Panc1 (cell line): ENCODE data around the gene UBL7. TPM values are rescaled to one million over a fixed set of nuclear protein-coding genes. Genes with fewer than 3 reads are reported as not detected.

Experiments used
- ATAC-seq: fragments of 200-7000 bp; cut with Tn5 transposase; 2 replicates; pipeline ENCODE4 v1.9.1; 2020; ENCODE audit warnings: mild to moderate bottlenecking, moderate library complexity
- BruUV-seq: library from RNA; stranded (reverse); fragments of 400-500 nt; replicated peaks from 2 replicates; lab custom pipeline; 2021; lab: Mats Ljungman, UMichigan
- CTCF ChIA-PET: fragments of 300-600 bp; sonication (Branson Sonifier 250); formaldehyde crosslinking; loops from one replicate; lab custom pipeline; 2022; ENCODE audit warnings: antibody characterized with exemption; lab: Charles Lee
- POLR2A ChIA-PET: fragments of 300-600 bp; sonication (Branson Sonifier 250); formaldehyde crosslinking; loops from one replicate; lab custom pipeline; 2022; ENCODE audit warnings: antibody characterized with exemption; lab: Charles Lee
- DNase-seq: peaks from one replicate; pipeline ENCODE4 v3.0.0-alpha.2; 2010; ENCODE audit warnings: low read depth, low spot score
- H3K27ac ChIP-seq: 2 replicates; pipeline ENCODE4 v1.5.1; 2011; ENCODE audit warnings: mild to moderate bottlenecking, low read length, inconsistent platforms
- H3K27me3 ChIP-seq: fragments of 200-500 bp; sonication (Bioruptor generic); 2 replicates; pipeline ENCODE4 v1.6.0; 2014; ENCODE audit warnings: low read length, inconsistent platforms; ENCODE audit not compliant: control insufficient read depth, insufficient read depth
- H3K36me3 ChIP-seq: fragments of 200-500 bp; sonication (Bioruptor generic); 2 replicates; pipeline ENCODE4 v1.5.1; 2014; ENCODE audit warnings: inconsistent platforms, mild to moderate bottlenecking, low read length, moderate library complexity; ENCODE audit not compliant: control insufficient read depth, insufficient read depth
- H3K4me1 ChIP-seq: 2 replicates; pipeline ENCODE4 v1.5.1; 2011; ENCODE audit warnings: inconsistent platforms, mild to moderate bottlenecking, low read length, moderate library complexity; ENCODE audit not compliant: control insufficient read depth, insufficient read depth
- H3K4me3 ChIP-seq, 2 experiments: 2 replicates each; pipeline ENCODE4 v1.5.1; 2011 to 2012; ENCODE audit warnings: low read depth in 2 of 2, low read length in 2 of 2, mild to moderate bottlenecking in 2 of 2, inconsistent platforms in 1 of 2, moderate library complexity in 1 of 2
- H3K9me3 ChIP-seq: fragments of 200-500 bp; sonication (Bioruptor generic); 2 replicates; pipeline ENCODE4 v1.5.1; 2014; ENCODE audit warnings: low read depth, mild to moderate bottlenecking, inconsistent platforms, low read length, moderate library complexity; ENCODE audit not compliant: control insufficient read depth, insufficient read depth
- POLR2AphosphoS5 ChIP-seq: IDR thresholded peaks from 2 replicates; pipeline ENCODE4 v1.6.1; 2012; ENCODE audit warnings: mild to moderate bottlenecking, low read depth, low read length, moderate library complexity
- REST ChIP-seq, 2 experiments: IDR thresholded peaks; 2 replicates each; pipeline ENCODE4 v1.6.1; 2011 to 2012; ENCODE audit warnings: low read depth in 2 of 2, control low read depth in 1 of 2, low read length in 1 of 2, mild to moderate bottlenecking in 1 of 2, moderate library complexity in 1 of 2; ENCODE audit not compliant: insufficient read depth in 1 of 2
- SIN3A ChIP-seq: IDR thresholded peaks from 2 replicates; pipeline ENCODE4 v1.6.1; 2012; ENCODE audit warnings: low read depth, mild to moderate bottlenecking, low read length, moderate library complexity, borderline replicate concordance; ENCODE audit not compliant: insufficient read depth
- TCF7L2 ChIP-seq: IDR thresholded peaks from 2 replicates; pipeline ENCODE4 v1.6.1; 2011; ENCODE audit warnings: mild to moderate bottlenecking, low read depth, low read length, inconsistent platforms
- in situ Hi-C: cut with HindIII; loops from 2 replicates; pipeline ENCODE4 v1.10.0; 2016; ENCODE audit warnings: low sequenced_read_pairs, low pct_unique_long_range_greater_than_20kb
- intact Hi-C: fragments of 100-400 bp; cut with micrococcal nuclease; formaldehyde crosslinking; loops from one replicate; pipeline ENCODE4 v1.10.0; 2022; ENCODE audit not compliant: unreplicated experiment
- total RNA-seq: library from RNA; stranded (reverse); gene quantifications from one replicate; pipeline ENCODE4 v1.2.1, GENCODE V29; 2021; ENCODE audit not compliant: unreplicated experiment
- TF ChIP-seq, protein P1 (sequence below): fragments of 450-650 bp; IDR thresholded peaks from 2 replicates; pipeline ENCODE4 v1.5.1; 2017; ENCODE audit warnings: mild to moderate bottlenecking

The UBL7 gene
- total RNA-seq, 1 experiment from 2014 or later, result 68.5 TPM

DNA sequence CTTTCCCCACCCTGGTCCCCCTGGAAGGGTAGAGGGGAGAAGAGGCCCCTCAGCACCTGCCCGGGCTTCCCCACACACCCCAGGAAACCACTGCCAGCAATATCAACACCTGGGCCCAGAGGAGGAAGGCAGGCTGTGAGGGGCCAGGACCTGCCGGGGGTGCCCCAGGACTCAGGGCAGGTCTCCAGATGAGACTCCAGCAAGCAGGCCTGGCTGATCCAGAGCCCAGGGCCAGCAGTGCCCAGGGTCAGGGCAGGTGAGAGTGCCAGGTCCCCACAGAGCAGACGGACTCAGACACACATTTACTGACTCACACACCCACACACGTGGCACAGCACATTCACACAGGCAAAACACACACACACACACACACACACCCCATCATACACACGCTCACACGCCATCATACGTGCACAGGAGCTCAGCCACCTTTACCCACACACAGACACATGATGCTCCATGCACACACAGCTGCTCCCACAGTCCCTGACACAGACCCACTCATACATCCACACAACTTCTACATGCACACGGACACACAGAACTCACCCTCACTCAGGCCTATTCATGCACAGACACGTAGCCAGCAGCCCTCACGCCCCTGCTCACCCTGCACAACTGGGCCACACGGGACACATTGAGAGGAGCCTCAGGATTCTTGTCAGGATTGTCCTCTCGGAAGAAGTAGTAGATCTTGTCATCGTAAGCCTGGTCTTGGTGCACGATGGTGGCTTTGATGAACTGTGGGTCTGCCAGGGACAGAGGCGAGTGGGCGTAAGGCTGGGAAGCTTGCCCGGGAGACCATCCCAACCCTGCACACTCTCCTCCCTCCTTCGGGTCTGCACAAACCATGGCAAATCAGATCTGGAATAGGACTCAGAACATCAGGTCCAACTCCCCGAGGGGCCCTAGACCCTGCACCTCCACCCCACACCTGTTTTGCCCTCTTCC, 44.7 kb downstream of the UBL7 start:
- intact Hi-C loops (no loop called here), in situ Hi-C loops (no loop called here)
- Histone ChIP-seq H3K27ac (no peak overlapping the region), H3K9me3 (no peaks in the 10 kb centered on the region), H3K4me1 (peaks cover 17% of the 10 kb centered on the region), H3K36me3 (no peaks in the 10 kb centered on the region), H3K27me3 (no peaks in the 10 kb centered on the region), H3K4me3 (no peak overlapping the region)
- no peak for TF ChIP-seq SIN3A
- TF ChIP-seq, protein P1, sequence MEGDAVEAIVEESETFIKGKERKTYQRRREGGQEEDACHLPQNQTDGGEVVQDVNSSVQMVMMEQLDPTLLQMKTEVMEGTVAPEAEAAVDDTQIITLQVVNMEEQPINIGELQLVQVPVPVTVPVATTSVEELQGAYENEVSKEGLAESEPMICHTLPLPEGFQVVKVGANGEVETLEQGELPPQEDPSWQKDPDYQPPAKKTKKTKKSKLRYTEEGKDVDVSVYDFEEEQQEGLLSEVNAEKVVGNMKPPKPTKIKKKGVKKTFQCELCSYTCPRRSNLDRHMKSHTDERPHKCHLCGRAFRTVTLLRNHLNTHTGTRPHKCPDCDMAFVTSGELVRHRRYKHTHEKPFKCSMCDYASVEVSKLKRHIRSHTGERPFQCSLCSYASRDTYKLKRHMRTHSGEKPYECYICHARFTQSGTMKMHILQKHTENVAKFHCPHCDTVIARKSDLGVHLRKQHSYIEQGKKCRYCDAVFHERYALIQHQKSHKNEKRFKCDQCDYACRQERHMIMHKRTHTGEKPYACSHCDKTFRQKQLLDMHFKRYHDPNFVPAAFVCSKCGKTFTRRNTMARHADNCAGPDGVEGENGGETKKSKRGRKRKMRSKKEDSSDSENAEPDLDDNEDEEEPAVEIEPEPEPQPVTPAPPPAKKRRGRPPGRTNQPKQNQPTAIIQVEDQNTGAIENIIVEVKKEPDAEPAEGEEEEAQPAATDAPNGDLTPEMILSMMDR, result no peak
- TF ChIP-seq TCF7L2, result no peak
- no peak for TF ChIP-seq REST (IDR thresholded peaks at IDR 0.05; ENCODE audit: insufficient read depth in 1 of 2, low read depth in 2 of 2, low read length in 1 of 2)
- TF ChIP-seq POLR2AphosphoS5, result no peak
- POLR2A ChIA-PET, result no interaction called here
- CTCF ChIA-PET, result no interaction called here
- no TSS peak for BruUV-seq
- DNase-seq (no peak), ATAC-seq (no peak)

GRCh38 chr15:74414603-74415338, 46.2 kb downstream of the UBL7 start:
- POLR2A ChIA-PET, result no interaction called here
- DNase-seq (no peak), ATAC-seq (no peak)
- intact Hi-C loops, result no loop called here
- Histone ChIP-seq H3K27ac (no peak overlapping the region), H3K4me1 (peaks cover 2% of the 10 kb centered on the region), H3K36me3 (no peaks in the 10 kb centered on the region), H3K9me3 (no peaks in the 10 kb centered on the region), H3K27me3 (no peaks in the 10 kb centered on the region), H3K4me3 (no peak overlapping the region)
- CTCF ChIA-PET, result no interaction called here
- in situ Hi-C loops, result no loop called here
- TF ChIP-seq POLR2AphosphoS5 (no peak), REST (IDR thresholded peaks at IDR 0.05; ENCODE audit: insufficient read depth in 1 of 2, low read depth in 2 of 2, low read length in 1 of 2) (no peak), SIN3A (no peak)
- TF ChIP-seq, protein P1, result no peak
- BruUV-seq, result no TSS peak
